Uterus (tissue), 4 donors: ENCODE results near the gene SPOCK1. TPM values are rescaled to one million over a fixed set of nuclear protein-coding genes. Genes with fewer than 3 reads are reported as not detected.

ENCODE experiments used
- DNase-seq, 2 donors: peaks; one replicate each; pipeline ENCODE4 v3.0.0-alpha.2; 2019 to 2020
- H3K27ac ChIP-seq, 2 donors: fragments of 200-600 bp; sonication (generic); 1 replicate in 1 of 2; 2 replicates in 1 of 2; pipeline ENCODE4 v1.5.1; 2016 to 2018
- H3K27me3 ChIP-seq, 2 donors: fragments of 200-600 bp; sonication (generic); one replicate each; pipeline ENCODE4 v1.5.1; 2018 to 2019; ENCODE audit warnings: control low read depth in 1 of 2
- H3K36me3 ChIP-seq, 2 donors: fragments of 200-600 bp; sonication (generic); one replicate each; pipeline ENCODE4 v1.5.1; 2019; ENCODE audit warnings: control low read depth in 1 of 2
- H3K4me1 ChIP-seq, 2 donors: fragments of 200-600 bp; sonication (generic); one replicate each; pipeline ENCODE4 v1.5.1; 2018 to 2019; ENCODE audit warnings: control low read depth in 1 of 2
- H3K4me3 ChIP-seq, 2 donors: fragments of 200-600 bp; sonication (generic); 1 replicate in 1 of 2; 2 replicates in 1 of 2; pipeline ENCODE4 v1.5.1; 2018 to 2019; ENCODE audit warnings: mild to moderate bottlenecking in 1 of 2
- H3K9me3 ChIP-seq, 2 donors: fragments of 200-600 bp; sonication (generic); one replicate each; pipeline ENCODE4 v1.5.1; 2019; ENCODE audit warnings: control low read depth in 1 of 2
- CTCF ChIP-seq, 4 experiments: fragments of 200-600 bp in 2 of 4; fragments of 450-650 bp in 2 of 4; sonication (generic) in 2 of 4; IDR thresholded peaks; one replicate each; pipeline ENCODE4 v1.5.1; 2016 to 2019; ENCODE audit warnings: antibody characterized with exemption in 4 of 4, mild to moderate bottlenecking in 2 of 4, moderate library complexity in 1 of 4
- POLR2A ChIP-seq, 2 donors: fragments of 450-650 bp; IDR thresholded peaks; one replicate each; pipeline ENCODE4 v1.6.1; 2016; ENCODE audit warnings: antibody characterized with exemption in 2 of 2, mild to moderate bottlenecking in 1 of 2, moderate library complexity in 1 of 2
- intact Hi-C: fragments of 100-400 bp; cut with DNase I; formaldehyde crosslinking; loops from one replicate; pipeline ENCODE4 v1.15.1; 2023; ENCODE audit warnings: low total_unique reads
- total RNA-seq, 4 donors: library from RNA; depleted of rRNA in 3 of 4; stranded (reverse); fragments of >200 nt in 3 of 4; gene quantifications; one replicate each; pipeline versions ENCODE4 v1.1.0 to v1.2.4, GENCODE V29; 2014 to 2023
- donor health status: DM: yes; HTN: yes; CAD: no.

Gene SPOCK1
- total RNA-seq, 4 donors from 2014 or later: 31.8 to 131 (median 45.1) TPM

- Histone ChIP-seq H3K4me1 (no peaks in the 10 kb centered on the region), H3K36me3 (no peaks in the 10 kb centered on the region), H3K27ac (no peak overlapping the region), H3K27me3 (no peaks in the 10 kb centered on the region), H3K4me3 (no peak overlapping the region), H3K9me3 (no peaks in the 10 kb centered on the region)
- no peak for DNase-seq
- TF ChIP-seq CTCF (IDR thresholded peaks at IDR 0.05): no peak
- TF ChIP-seq POLR2A (IDR thresholded peaks at IDR 0.05): no peak
- intact Hi-C loops: no loop called here
Measured at GRCh38 chr5:137450759-137451158, 48.4 kb downstream of the SPOCK1 start.

GRCh38 chr5:137448868-137449267, 50.3 kb downstream of the SPOCK1 start:
- TF ChIP-seq CTCF (IDR thresholded peaks at IDR 0.05): no peak
- no peak for TF ChIP-seq POLR2A (IDR thresholded peaks at IDR 0.05)
- H3K27ac ChIP-seq: no peak overlapping the region
- H3K9me3 ChIP-seq: no peaks in the 10 kb centered on the region
- H3K4me1 ChIP-seq: no peaks in the 10 kb centered on the region
- intact Hi-C loops: no loop called here
- no peak overlapping the region for H3K4me3 ChIP-seq
- no peak for DNase-seq
- no peaks in the 10 kb centered on the region for H3K36me3 ChIP-seq
- H3K27me3 ChIP-seq: no peaks in the 10 kb centered on the region

- no peak for DNase-seq
- Histone ChIP-seq H3K4me3 (no peak overlapping the region), H3K27ac (no peak overlapping the region), H3K36me3 (no peaks in the 10 kb centered on the region), H3K9me3 (no peaks in the 10 kb centered on the region), H3K4me1 (no peaks in the 10 kb centered on the region), H3K27me3 (no peaks in the 10 kb centered on the region)
- intact Hi-C loops: no loop called here
- TF ChIP-seq CTCF (IDR thresholded peaks at IDR 0.05): no peak
Measured at GRCh38 chr5:137446615-137447014, 52.5 kb downstream of the SPOCK1 start.

- intact Hi-C loops: no loop called here
- no peak for DNase-seq
- Histone ChIP-seq H3K4me1 (no peaks in the 10 kb centered on the region), H3K27me3 (no peaks in the 10 kb centered on the region), H3K9me3 (no peaks in the 10 kb centered on the region), H3K4me3 (no peak overlapping the region), H3K36me3 (no peaks in the 10 kb centered on the region), H3K27ac (no peak overlapping the region)
- TF ChIP-seq CTCF (IDR thresholded peaks at IDR 0.05) (no peak), POLR2A (IDR thresholded peaks at IDR 0.05) (no peak)
Measured at GRCh38 chr5:137446151-137446550, 53.0 kb downstream of the SPOCK1 start.

GRCh38 chr5:137442660-137443059, 56.5 kb downstream of the SPOCK1 start:
- no peak overlapping the region for H3K27ac ChIP-seq
- TF ChIP-seq CTCF (IDR thresholded peaks at IDR 0.05) (no peak), POLR2A (IDR thresholded peaks at IDR 0.05) (no peak)

More at GRCh38 chr5:137442660-137443059, 56.5 kb downstream of the SPOCK1 start:
- no peak overlapping the region for H3K4me3 ChIP-seq
- no peak for DNase-seq
- no peaks in the 10 kb centered on the region for H3K9me3 ChIP-seq
- no peaks in the 10 kb centered on the region for H3K4me1 ChIP-seq
- H3K27me3 ChIP-seq: no peaks in the 10 kb centered on the region
- intact Hi-C loops: no loop called here
- no peaks in the 10 kb centered on the region for H3K36me3 ChIP-seq
